HCT116 (cell line): ENCODE data around the gene BRK1. TPM values are rescaled to one million over a fixed set of nuclear protein-coding genes. Genes with fewer than 3 reads are reported as not detected.

Experiments
- ATAC-seq: fragments of 200-7000 bp; cut with Tn5 transposase; 2 replicates; pipeline ENCODE4 v1.9.1; 2020; ENCODE audit warnings: mild to moderate bottlenecking, moderate library complexity
- BruUV-seq: library from RNA; stranded (reverse); fragments of 400-500 nt; replicated peaks from 2 replicates; lab custom pipeline; 2021; lab: Mats Ljungman, UMichigan
- CTCF ChIA-PET: fragments of 300-600 bp; sonication (Branson Sonifier 250); formaldehyde crosslinking; loops from one replicate; lab custom pipeline; 2021; ENCODE audit warnings: antibody characterized with exemption; lab: Charles Lee
- POLR2A ChIA-PET: fragments of 300-600, 350-600 bp; sonication (Branson Sonifier 250); formaldehyde crosslinking; loops from one replicate; lab custom pipeline; 2021; ENCODE audit warnings: antibody characterized with exemption; lab: Charles Lee
- RAD21 ChIA-PET, 2 experiments: fragments of 300-600 bp; sonication (Branson Sonifier 250); formaldehyde crosslinking; loops; one replicate each; lab custom pipeline; 2023; ENCODE audit warnings: low total read pairs in 2 of 2; ENCODE audit not compliant: uncharacterized antibody in 2 of 2, unreplicated experiment in 2 of 2, low non-redundant PET in 1 of 2; lab: Charles Lee
- DNase-seq: peaks from one replicate; pipeline ENCODE4 v3.0.0-alpha.2; 2010; ENCODE audit warnings: low read depth, low spot score
- H2AFZ ChIP-seq: fragments of 200-600 bp; shearing (Covaris generic), sonication (generic); 2 replicates; pipeline ENCODE4 v1.6.1; 2017; ENCODE audit warnings: low read depth, mixed run types, mixed read lengths, antibody characterized with exemption, low read length; ENCODE audit not compliant: poor library complexity, severe bottlenecking
- H3K27ac ChIP-seq: 2 replicates; pipeline ENCODE4 v1.5.1; 2012; ENCODE audit warnings: low read depth, low read length
- H3K27me3 ChIP-seq: fragments of 200-600 bp; sonication (generic); 2 replicates; pipeline ENCODE4 v1.6.1; 2016; ENCODE audit warnings: mixed run types, low read length, mixed read lengths; ENCODE audit not compliant: insufficient read depth
- H3K36me3 ChIP-seq, 2 experiments: fragments of 200-500 bp in 1 of 2; fragments of 200-600 bp in 1 of 2; sonication (Bioruptor generic) in 1 of 2; sonication (generic) in 1 of 2; 2 replicates each; pipeline versions ENCODE4 v1.5.1 to v1.6.1; 2014 to 2016; ENCODE audit warnings: low read length in 2 of 2, inconsistent platforms in 1 of 2, mixed read lengths in 1 of 2, mixed run types in 1 of 2; ENCODE audit not compliant: insufficient read depth in 2 of 2, control insufficient read depth in 1 of 2
- H3K4me1 ChIP-seq, 2 experiments: fragments of 200-600 bp in 1 of 2; sonication (generic) in 1 of 2; 2 replicates each; pipeline versions ENCODE4 v1.5.1 to v1.6.1; 2012 to 2017; ENCODE audit warnings: low read length in 2 of 2, inconsistent platforms in 1 of 2, mild to moderate bottlenecking in 1 of 2, mixed read lengths in 1 of 2, mixed run types in 1 of 2, moderate library complexity in 1 of 2; ENCODE audit not compliant: insufficient read depth in 2 of 2, control insufficient read depth in 1 of 2
- H3K4me2 ChIP-seq: fragments of 200-600 bp; sonication (generic); 2 replicates; pipeline ENCODE4 v1.6.1; 2017; ENCODE audit warnings: mixed run types, low read length, mixed read lengths
- H3K4me3 ChIP-seq, 2 experiments: fragments of 200-600 bp in 1 of 2; sonication (generic) in 1 of 2; replicated peaks in 1 of 2; 2 replicates each; pipeline ENCODE4 v1.5.1; 2011 to 2016; ENCODE audit warnings: low read length in 2 of 2, control low read depth in 1 of 2, low read depth in 1 of 2, mild to moderate bottlenecking in 1 of 2, mixed read lengths in 1 of 2, mixed run types in 1 of 2
- H3K79me2 ChIP-seq: fragments of 200-600 bp; sonication (generic); 2 replicates; pipeline ENCODE4 v1.6.1; 2017; ENCODE audit warnings: mild to moderate bottlenecking, mixed run types, low read length, moderate library complexity, mixed read lengths; ENCODE audit not compliant: insufficient read depth
- H3K9ac ChIP-seq: fragments of 200-600 bp; sonication (generic); 2 replicates; pipeline ENCODE4 v1.6.1; 2016; ENCODE audit warnings: low read length, mixed read lengths
- H3K9me2 ChIP-seq: fragments of 200-600 bp; sonication (generic), shearing (Covaris generic); 2 replicates; pipeline ENCODE4 v1.6.1; 2017; ENCODE audit warnings: mixed run types, mild to moderate bottlenecking, moderate library complexity; ENCODE audit not compliant: insufficient read depth
- H3K9me3 ChIP-seq, 2 experiments: fragments of 200-500 bp in 1 of 2; fragments of 200-600 bp in 1 of 2; sonication (Bioruptor generic) in 1 of 2; sonication (generic) in 1 of 2; 2 replicates each; pipeline ENCODE4 v1.6.1; 2014 to 2017; ENCODE audit warnings: low read length in 2 of 2, mixed read lengths in 2 of 2, inconsistent platforms in 1 of 2, low read depth in 1 of 2, mild to moderate bottlenecking in 1 of 2, mixed run types in 1 of 2, moderate library complexity in 1 of 2; ENCODE audit not compliant: control insufficient read depth in 1 of 2, insufficient read depth in 1 of 2
- H4K20me1 ChIP-seq: fragments of 200-600 bp; sonication (generic), shearing (Covaris generic); 2 replicates; pipeline ENCODE4 v1.6.1; 2017; ENCODE audit warnings: mixed run types, mild to moderate bottlenecking, moderate library complexity; ENCODE audit not compliant: insufficient read depth
- CBX3 ChIP-seq: IDR thresholded peaks from 2 replicates; pipeline ENCODE4 v1.6.1; 2012; ENCODE audit warnings: low read depth
- EGR1 ChIP-seq: IDR thresholded peaks from 2 replicates; pipeline ENCODE4 v1.6.1; 2012; ENCODE audit warnings: low read depth
- EZH2 ChIP-seq: fragments of 200-600 bp; sonication (generic); IDR thresholded peaks from 2 replicates; pipeline ENCODE4 v1.6.1; 2017; ENCODE audit warnings: antibody characterized with exemption, mixed run types
- FOSL1 ChIP-seq: IDR thresholded peaks from 2 replicates; pipeline ENCODE4 v1.6.1; 2012; ENCODE audit warnings: low read depth
- MAX ChIP-seq: IDR thresholded peaks from 2 replicates; pipeline ENCODE4 v1.6.1; 2012
- POLR2AphosphoS5 ChIP-seq: IDR thresholded peaks from 2 replicates; pipeline ENCODE4 v1.6.1; 2011; ENCODE audit warnings: mild to moderate bottlenecking, low read depth, low read length, moderate library complexity
- RAD21 ChIP-seq: IDR thresholded peaks from 2 replicates; pipeline ENCODE4 v1.6.1; 2012; ENCODE audit warnings: low read depth, mild to moderate bottlenecking
- SIN3A ChIP-seq: IDR thresholded peaks from 2 replicates; pipeline ENCODE4 v1.6.1; 2012; ENCODE audit warnings: low read depth
- SP1 ChIP-seq: IDR thresholded peaks from 2 replicates; pipeline ENCODE4 v1.6.1; 2012; ENCODE audit warnings: low read depth
- SRF ChIP-seq: IDR thresholded peaks from 2 replicates; pipeline ENCODE4 v1.6.1; 2012; ENCODE audit warnings: low read depth
- TCF7L2 ChIP-seq: IDR thresholded peaks from 2 replicates; pipeline ENCODE4 v1.7.0; 2011; ENCODE audit warnings: borderline replicate concordance, inconsistent platforms; ENCODE audit not compliant: insufficient read depth, insufficient read length; ENCODE audit errors: extremely low read depth
- ZBTB33 ChIP-seq: IDR thresholded peaks from 2 replicates; pipeline ENCODE4 v1.6.1; 2011; ENCODE audit warnings: mild to moderate bottlenecking, low read length, moderate library complexity; ENCODE audit not compliant: insufficient replicate concordance; ENCODE audit errors: extremely low read depth
- ZFX ChIP-seq: fragments of 450-650 bp; IDR thresholded peaks from 2 replicates; pipeline ENCODE4 v1.6.1; 2017
- ZNF274 ChIP-seq: fragments of 200-500 bp; sonication (Bioruptor generic); IDR thresholded peaks from 2 replicates; pipeline ENCODE4 v1.6.1; 2014; ENCODE audit warnings: mild to moderate bottlenecking, low read depth, low read length, inconsistent platforms
- intact Hi-C: fragments of 100-400 bp; cut with micrococcal nuclease; formaldehyde crosslinking; loops from 2 replicates; pipeline ENCODE4 v1.10.0; 2022
- total RNA-seq: library from RNA; stranded (reverse); gene quantifications from one replicate; pipeline ENCODE4 v1.2.1, GENCODE V29; 2021; ENCODE audit not compliant: unreplicated experiment
- TF ChIP-seq, protein P1 (sequence below): IDR thresholded peaks from 2 replicates; pipeline ENCODE4 v1.6.1; 2012

Gene BRK1
- total RNA-seq, 1 experiment from 2014 or later, result 93.4 TPM

- Histone ChIP-seq H3K9ac (no peak overlapping the region), H2AFZ (no peak overlapping the region), H3K4me3 (no peak overlapping the region), H3K27ac (no peak overlapping the region), H3K4me1 (no peaks in the 10 kb centered on the region), H3K36me3 (peaks cover 14 to 31% of the 10 kb centered on the region in 2 experiments; a peak in 3 of 4 replicates), H3K9me3 (no peaks in the 10 kb centered on the region), H3K9me2 (no peaks in the 10 kb centered on the region), H3K79me2 (no peaks in the 10 kb centered on the region), H4K20me1 (no peaks in the 10 kb centered on the region), H3K4me2 (no peak overlapping the region)
- POLR2A ChIA-PET, result no interaction called here
- ATAC-seq (no peak), DNase-seq (no peak)
- RAD21 ChIA-PET, result no interaction called here
- CTCF ChIA-PET, result interaction anchor here (1.0 kb wide), 1 partner anchor 359 kb away, joined by 3 read pairs; no protein-coding TSS in a partner anchor
- TF ChIP-seq RAD21 (no peak), ZBTB33 (no peak), SIN3A (no peak), POLR2AphosphoS5 (no peak), EGR1 (no peak), ZNF274 (no peak), ZFX (no peak), CBX3 (no peak), EZH2 (no peak), SRF (no peak), FOSL1 (no peak), SP1 (no peak), TCF7L2 (no peak), MAX (no peak)
- TF ChIP-seq, protein P1, sequence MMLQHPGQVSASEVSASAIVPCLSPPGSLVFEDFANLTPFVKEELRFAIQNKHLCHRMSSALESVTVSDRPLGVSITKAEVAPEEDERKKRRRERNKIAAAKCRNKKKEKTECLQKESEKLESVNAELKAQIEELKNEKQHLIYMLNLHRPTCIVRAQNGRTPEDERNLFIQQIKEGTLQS, result no peak
- TF ChIP-seq, all 23 proteins: peak for 0
- BruUV-seq, result no TSS peak
- intact Hi-C loops, result no loop called here
- H3K27me3 ChIP-seq, result no peaks in the 10 kb centered on the region
These were observed 40.8 kb upstream of the BRK1 start for GRCh38 chr3:10074666-10075065.
